Activated CD4-positive, alpha-beta T cell treated with anti-CD3 and anti-CD28 coated beads, Interleukin-2, amount 50 U/mL, for 48 hours (primary cell): ENCODE data around the gene PER1.
A peak's percentile ranks its signal among the peaks of the same experiment; 100 is the strongest.
"Not testable (repeated sequence)": the region's sequence is repeated elsewhere in the genome, so short reads cannot be mapped to it uniquely, and the experiment has no call there.

ENCODE experiments used
- DNase-seq, 2 experiments: peaks; one replicate each; pipeline ENCODE4 v3.0.0-alpha.2; 2020

The PER1 gene

DNA sequence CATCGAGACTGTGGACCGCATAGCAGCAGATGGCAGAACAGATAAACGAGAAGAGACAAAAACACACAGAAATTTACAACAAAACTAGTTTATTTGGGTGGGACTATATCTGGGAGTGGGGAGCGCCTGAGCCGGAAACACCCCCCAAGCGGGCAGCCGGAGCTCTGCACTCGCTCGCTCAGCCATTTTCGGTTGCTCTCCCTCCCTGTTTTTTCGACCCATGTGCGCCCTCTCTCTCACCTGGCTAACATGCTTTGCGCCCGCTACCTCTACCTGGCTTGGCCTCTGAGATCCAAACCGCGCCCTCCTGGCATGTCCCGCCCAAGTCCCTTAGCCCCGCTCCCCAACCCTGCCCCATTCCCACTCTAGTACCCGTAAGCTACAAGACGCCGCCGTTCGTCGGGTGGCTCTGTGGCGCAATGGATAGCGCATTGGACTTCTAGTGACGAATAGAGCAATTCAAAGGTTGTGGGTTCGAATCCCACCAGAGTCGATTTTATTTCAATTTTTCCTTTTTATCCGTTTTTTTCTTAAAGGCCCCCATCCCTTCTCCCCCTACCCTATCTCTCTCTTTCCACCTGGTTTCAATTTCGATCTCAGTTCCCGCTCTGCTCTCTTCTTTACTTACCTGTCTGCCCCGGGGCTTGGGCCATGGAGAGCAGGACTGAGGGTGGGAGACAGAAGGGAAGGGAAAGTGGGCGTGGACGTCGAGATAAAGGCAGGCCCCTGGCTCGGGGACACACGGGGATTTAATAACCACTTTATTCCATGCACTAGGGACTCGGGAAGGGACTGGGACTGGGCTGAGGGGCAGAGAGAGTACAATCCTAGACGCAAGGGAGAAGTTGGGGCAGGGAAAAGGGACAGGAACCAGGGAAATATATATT lies 31.4 kb downstream of the PER1 start:
- peak; percentile 84 to 90 for DNase-seq

DNA sequence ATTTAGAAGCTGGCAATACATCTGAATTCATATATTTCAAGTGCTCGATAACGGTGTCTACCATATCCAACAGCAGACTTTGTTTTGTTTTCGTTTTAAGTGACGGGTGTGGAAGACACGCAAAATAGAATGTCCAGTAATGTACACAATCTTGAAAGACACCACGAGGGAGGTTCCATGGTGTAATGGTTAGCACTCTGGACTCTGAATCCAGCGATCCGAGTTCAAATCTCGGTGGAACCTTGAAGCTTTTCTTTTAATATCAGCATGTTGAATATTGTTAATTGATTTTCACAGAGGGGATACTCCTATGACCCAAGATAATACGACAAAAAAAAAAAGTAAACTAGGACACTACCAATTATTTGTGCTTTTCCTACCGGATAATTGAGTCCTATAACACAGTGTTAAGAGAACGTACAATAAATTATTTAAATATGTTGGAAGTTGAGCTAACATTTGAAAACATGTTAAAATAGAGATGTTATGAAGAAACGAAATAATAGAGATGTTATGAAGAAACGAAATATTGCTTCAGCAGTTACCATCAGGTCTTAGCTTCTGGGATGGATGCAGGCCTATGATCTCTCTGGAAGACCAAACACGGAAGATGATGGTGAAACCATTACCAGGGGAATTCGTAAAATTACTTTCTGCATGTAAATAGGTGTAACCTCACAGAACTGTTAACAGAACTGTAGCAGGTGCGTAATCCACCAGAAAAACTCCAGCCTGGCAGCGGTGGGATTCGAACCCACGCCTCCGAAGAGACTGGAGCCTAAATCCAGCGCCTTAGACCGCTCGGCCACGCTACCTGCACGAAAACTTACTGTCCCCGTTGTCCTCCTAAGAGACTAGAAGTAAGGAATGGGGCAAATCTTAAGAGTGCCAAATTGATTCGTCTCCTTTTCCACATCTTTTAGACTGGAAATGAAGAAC lies 32.4 kb downstream of the PER1 start:
- DNase-seq = peak; percentile 95 to 97

DNA sequence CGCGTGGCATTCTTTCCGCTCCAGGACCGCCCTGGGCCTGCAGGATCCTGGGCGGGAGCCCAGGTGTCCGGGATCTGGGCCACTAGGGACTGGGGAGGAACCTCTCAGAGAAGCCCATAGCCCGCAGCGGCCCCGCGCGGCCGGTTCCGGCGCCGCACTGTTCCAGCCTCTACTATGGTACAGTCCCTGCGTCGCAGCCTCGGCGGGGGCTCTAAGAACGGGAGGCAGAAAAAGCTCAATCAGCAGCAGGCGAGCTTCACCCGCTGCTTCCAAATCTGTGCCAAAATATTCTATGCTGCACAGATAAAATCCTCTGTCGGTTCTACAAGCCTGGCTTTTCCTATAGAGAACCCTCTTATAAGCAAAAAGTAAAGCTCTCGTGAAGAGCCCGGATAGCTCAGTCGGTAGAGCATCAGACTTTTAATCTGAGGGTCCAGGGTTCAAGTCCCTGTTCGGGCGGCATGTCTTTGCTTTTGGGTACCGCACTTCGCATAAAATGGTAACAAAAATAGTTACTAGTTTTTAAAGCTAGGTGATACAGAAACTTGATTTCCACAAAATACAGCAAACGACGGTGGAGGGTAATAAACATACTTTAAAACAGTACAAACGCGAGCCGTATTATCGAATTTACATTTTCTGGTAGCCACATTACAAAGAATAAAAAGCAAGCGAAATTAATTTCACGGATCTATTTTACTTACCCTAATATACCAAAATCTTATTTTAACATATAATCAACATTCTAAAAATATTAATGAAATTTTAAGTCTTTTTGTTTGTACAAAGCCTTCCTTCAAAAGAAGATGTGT lies 33.2 kb downstream of the PER1 start:
- DNase-seq = peak; percentile 89 to 91

DNA sequence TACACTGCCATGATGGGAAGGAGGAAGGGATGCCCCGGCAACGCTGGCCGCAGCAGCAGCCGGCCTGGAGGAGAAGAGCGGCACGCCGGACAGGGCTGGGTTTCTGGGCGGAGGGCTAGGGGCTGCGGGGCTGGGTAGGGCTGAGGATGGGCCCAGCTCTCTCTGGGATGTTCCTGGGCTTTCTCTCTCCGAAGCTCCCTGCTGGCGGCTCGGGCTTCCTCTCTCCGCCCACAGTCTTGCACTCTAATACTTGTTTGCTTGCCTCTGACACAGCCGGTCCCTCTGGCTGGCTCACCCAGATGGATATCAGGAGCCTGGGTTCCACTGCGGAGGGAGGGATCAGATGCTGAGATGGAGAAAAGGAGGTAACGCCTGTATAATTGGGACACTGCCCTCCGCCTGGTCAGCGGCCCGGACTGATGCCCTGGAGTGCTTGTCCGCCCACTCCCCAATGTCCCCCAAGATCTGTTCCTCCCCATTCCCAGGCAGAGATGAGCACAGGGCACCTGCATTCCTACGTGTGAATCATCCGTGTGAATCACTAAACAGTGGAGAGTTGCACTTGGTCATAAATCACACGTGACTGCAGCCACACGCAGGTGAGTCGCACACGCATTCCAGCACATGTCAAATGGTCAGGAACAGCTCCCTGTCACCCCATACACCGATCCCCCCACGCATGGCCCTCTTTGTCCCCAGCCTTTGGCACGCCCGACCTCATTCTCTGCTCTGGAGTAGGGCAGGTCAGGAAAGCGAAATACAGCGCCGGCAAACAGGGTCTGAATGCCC lies 34.0 kb downstream of the PER1 start, which contains the start of gene ALOXE3:
Gene ALOXE3 (minus strand): TSS at position 535 of the 789 bp plus-strand sequence. CDS start 524 bp downstream, at position 11.
- peak in 1 of 2 experiments; percentile 47 for DNase-seq

DNA sequence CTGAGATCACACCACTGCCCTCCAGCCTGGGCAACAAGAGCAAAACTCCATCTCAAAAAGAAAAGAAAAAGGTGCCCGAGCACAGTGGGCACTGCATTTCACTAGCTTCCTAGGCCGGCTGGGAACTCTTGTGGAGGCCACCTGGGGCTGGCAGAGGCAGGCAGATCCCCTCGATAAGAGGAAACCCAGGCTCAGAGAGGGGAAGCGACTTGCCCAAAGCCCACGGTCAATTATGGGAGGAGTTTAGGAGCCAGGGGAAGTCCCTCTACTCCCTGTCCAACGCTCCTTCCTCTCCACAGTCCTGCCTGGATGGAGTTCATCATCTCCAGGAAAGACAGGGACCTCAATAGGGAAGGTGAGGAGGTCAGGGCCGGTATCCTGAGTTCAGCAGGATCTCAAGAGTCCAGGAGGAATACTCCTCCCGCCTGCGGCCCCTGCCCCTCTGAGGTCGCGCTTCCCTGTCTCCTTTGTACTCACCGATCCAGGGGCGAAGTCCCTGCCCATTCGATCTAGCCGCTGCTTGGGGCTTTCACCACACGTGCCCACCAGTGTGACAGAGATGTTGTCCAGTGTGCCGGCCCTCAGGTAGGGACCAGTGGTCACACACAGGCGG lies 34.7 kb downstream of the PER1 start:
- no peak for DNase-seq

DNA sequence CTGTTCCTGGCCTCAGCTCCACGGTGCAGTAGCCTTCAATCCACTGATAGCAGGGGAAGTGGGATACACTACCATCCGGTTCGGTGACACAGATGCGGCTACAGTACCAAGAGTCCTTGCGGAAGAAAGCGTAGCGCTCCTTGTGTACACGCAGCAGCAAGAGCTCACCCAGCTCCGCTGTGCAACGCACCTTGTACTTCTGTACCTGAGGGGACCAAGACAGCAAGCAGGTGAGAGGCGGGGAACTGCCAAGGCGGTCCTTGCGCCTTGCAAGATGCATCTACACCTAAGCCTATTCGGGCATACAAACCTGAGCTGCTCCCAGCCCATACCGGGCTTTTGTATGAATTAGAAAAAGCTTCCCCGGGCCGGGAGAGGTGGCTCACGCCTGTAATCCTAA lies 35.4 kb downstream of the PER1 start:
- DNase-seq = no peak

DNA sequence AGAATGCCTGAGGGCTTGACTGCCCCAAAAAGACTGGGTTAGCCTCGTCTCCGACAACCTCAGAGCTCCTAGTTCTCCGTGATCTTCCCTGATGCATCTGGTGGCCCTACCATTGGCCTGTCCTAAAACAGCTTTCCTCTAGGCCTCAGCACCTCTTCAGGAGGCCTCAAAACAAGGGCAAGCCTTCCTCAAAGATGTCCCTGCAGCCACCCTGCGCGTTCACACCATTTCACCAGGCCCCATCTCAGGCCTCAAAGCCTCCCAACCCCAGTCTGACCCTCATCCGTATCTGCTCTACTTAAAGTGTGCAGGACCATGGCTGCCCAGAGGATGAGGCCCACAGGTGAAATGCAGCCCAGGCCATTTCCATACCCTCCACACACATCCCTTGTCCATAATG lies 41.3 kb downstream of the PER1 start:
- DNase-seq = no peak

DNA sequence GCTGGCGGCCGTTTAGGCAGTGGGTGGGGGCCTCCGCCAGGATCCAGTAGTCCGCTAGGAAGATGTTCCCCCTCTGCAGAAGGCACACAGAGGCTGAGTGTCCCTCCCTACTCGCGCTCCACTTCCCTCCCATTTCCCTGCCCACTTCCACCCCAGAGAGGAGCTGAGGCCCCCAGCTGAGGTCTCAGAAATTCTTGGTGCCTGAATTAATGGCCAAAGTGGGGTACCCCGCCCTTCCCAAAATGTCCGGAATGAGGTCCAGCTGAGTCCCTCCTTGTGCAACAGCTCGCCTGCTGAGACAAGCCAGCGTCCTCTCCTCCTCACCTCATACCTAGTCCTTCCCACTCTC lies 41.8 kb downstream of the PER1 start:
- DNase-seq = no peak

DNA sequence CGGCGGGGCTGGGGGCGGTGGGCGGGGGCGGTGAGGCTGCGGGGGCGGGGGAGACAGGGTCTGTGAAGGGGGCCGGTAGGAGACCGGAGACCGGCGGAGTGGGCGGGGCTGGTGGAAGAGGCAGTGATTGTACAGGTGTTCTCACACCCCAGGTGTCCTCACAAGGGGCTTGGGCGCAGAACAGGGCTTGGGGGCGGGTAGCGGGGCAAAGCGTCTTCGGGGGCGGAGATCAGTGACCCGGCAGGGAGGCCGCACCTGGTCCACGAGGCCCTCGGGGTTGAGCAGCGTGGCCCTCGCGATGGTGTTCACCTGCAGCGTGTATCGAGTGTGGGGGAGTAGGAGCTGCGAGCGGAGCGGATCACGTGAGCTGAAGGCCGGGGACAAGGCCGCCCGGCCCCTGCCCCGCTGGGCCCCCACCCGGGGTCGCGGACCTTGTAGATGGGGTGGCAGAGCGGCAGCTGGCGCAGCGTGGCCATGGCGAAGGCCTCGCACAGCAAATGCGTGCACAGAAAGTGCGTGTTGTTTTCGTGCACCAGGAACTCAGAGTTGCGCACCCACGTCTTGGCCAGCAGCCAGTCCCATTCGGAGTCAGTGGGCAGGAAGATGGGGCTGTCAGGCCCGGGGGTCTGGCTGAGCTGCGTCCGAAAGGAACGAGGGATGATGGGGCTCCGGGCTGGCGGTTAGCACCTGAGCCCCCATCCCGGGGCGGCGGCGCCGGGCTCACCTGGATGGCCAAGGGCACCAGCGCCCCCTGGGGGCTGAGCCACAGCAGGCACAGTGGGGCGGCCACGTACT lies 42.3 kb downstream of the PER1 start:
- DNase-seq = peak; percentile 81 to 85

DNA sequence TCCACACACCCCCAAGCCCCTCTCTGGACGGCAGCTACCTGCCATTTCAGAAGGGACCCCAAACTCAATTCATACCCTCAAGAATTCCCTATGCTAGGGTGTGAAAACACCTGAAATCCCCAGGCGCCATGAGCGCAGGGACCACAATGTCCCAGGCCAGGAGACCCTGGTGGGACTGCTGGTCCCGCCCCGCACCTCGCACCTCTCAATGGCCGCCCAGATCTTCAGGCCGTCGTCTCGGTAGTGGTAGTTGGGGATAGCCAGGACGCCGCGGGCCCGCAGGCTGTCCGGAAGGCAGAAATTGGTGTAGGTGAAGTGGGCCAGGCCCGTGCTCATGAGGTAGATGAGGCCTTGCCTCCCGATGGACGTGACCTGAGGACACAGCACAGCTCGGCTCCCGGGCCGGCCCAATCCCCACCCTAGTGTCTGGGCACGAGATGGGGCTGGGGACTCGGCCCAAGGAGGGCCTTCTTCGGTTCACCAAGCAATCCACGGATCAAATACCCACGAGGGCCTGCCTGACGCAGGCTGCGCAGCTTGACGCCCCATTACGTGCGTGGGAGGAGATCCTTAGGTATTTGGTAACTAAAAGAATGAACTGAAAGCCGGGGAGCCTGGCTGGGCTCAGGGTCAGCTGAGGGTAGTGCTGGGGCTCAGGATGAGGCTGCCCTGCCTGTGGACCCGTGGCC lies 43.1 kb downstream of the PER1 start:
- no peak for DNase-seq

DNA sequence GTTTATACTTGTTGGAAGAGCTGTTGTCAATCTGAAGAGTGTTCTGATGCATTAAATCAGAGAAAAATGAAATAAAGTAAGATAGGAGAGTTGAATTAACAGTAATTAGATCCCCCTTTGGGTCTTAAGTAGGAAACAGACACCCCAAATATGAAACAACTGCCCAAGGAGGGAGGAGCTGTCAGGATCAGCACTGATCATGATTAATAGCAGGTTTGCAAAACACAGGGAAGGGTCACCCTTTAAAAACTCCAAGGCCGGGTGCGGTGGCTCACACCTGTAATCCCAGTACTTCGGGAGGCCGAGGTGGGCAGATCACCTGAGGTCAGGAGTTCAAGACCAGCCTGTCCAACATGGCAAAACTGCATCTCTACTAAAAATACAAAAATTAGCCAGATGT lies 45.2 kb downstream of the PER1 start:
- not testable (repeated sequence) for DNase-seq

DNA sequence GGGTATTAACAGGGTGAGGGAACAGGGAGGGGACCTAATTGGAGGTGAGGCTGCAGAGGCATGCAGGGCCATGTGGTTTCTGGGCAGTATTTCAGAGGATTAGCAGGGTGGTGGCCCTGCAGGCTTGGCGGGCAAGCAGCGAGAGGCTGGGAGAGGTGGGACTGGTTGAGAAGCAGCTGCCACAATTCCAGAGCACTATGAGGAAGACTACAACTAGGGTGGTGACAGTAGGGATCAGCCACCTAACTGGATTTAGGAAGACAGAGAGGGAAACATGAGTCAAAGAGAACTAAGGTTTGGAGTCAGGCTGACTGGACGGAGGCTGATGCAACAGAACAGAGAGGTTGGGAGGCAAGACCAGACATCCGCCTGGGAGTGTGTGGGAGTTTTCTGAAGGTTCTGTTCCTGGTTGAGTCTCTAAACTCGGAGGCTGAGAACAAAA lies 46.2 kb downstream of the PER1 start:
- no peak for DNase-seq

DNA sequence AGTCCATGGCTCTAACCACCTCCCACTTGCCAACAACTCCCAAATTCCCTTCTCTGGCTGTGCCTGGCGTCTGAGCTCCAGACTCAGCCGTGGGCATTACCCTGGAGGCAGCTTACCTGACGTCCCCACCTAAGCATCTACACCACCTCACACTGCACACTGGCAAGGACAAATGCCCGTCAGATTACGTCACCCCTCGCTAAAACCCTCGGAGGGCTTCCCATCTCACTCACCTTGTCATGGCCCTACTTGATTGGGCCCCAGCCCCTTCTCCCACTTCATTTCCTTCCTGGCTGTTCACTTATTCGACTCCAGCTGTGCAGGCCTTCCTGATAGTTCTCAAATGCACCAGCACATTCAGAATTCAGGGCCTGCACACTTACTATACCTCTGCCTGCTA lies 47.3 kb downstream of the PER1 start:
- DNase-seq = no peak

DNA sequence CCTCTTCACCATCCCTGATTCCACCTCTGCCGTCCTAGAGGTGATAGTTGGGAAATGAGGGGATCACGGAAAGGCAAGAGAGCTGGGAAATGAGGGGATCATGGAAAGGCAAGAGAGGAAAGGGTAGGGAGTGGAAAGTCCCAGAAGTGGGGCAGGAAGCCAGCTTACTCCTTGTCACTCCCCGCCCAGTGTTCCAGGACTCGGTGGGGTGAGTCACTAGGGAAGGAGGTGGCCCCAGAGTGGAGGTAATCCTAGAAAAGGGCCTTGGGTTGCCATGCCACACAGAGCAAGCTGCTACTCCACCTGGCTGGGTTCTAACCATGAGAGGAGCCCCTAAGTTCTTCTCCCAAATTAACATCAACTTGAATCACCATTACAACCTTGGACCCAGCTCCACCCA lies 48.7 kb downstream of the PER1 start:
- no peak for DNase-seq

DNA sequence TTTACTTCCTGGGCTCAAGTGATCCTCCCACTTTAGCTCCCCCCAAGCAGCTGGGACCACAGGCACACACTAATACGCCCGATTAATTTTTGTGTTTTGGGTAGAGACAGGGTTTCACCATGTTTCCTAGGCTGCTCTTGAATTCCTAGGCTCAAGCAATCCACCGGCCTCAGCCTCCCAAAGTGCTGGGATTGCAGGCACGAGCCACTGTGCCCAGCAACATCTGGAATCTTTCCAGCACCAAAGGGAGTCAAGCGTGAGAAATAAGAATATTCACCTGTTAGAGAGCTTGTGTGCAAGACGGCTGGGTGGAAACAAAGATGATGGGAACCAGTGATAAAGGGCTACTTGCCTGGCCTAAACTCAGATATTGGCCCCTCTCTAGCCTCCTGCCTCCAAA lies 50.5 kb downstream of the PER1 start:
- no peak for DNase-seq

DNA sequence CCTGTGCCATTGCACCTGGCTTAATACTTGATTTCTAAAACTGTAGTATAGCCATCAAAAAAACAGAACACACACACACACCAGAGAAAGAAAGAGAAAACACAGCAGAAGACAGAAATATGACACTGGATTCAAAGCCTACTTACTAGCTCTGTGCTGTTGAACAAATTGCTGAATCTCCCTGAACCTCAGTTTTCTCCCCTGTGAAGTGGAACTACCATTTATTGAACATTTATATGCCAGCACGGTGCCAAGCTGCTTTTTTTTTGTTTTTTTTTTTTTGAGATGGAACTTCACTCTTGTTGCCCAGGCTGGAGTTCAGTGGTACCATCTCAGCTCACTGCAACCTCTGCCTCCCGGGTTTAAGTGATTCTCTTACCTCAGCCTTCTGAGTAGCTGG lies 51.4 kb downstream of the PER1 start:
- no peak for DNase-seq

DNA sequence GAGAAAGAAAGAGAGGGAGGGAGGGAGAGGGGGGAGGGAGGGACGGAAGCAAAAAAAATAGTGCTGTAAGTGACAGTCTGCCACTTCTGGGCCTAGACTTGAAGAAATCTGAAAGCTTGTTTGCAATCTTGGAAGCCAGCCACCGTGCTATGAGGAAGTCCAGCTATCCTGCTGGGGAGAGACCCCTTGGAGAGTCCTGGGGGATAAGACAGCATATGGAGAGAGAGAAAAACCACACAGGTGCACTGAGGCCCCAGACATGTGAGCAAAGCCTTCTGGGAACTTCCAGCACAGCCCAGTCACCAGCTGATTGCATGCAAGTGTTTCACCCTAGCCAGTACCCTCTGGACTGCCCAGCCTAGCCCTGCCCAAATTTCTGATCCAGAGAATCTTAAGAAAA lies 52.1 kb downstream of the PER1 start:
- DNase-seq = no peak

DNA sequence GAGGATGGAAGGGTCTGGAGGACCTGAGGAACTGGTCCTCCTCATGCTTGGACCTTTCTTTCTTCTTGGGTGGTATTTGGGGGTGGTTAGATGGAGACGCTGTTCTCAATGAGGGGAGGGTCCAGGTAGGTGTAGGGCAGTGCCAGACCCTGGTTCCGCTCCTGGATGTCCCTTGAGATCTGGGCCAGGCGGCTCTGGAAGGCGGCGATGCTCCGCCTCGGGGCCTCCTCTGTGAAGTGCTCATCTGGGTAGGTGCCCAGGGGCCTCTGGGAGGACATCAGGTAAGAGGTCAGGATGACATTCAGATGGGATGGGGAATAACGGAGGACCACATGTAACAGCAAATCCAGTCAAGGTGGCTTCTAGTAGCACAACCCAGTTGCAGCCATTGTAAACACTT lies 55.7 kb downstream of the PER1 start:
- DNase-seq = no peak

DNA sequence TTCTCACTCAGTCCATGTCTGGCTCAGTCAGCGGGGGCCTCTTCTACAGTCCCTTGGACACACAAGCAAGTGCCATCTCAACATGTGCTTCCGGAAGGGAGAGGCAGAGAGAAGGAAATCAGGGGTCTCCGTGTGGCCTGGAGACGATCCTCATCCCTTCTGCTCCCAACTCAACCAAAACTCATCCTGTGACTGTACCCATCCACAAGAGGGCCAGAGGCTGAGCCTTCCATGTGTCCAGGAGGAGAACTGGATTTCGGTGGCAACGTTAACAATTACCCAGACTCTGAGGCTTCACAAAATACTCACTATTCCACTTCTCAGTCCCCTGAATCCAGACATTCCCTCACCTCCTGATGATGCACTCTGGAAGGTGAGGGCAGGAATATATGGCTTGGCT lies 56.8 kb downstream of the PER1 start:
- DNase-seq = no peak
